Caco-2 (cell line): ENCODE results near the gene URI1. TPM values are rescaled to one million over a fixed set of nuclear protein-coding genes. Genes with fewer than 3 reads are reported as not detected.

Experiments
- BruUV-seq: library from RNA; stranded (reverse); fragments of 400-500 nt; replicated peaks from 2 replicates; lab custom pipeline; 2021; lab: Mats Ljungman, UMichigan
- CTCF ChIA-PET: fragments of 300-600 bp; sonication (Branson Sonifier 250); formaldehyde crosslinking; loops from one replicate; lab custom pipeline; 2022; ENCODE audit warnings: antibody characterized with exemption; lab: Charles Lee
- POLR2A ChIA-PET: fragments of 300-600 bp; sonication (Branson Sonifier 250); formaldehyde crosslinking; loops from one replicate; lab custom pipeline; 2022; ENCODE audit warnings: antibody characterized with exemption; lab: Charles Lee
- DNase-seq, 2 experiments: peaks; one replicate each; pipeline versions ENCODE4 v3.0.0 to v3.0.0-alpha.2; 2020 to 2022
- H3K27me3 ChIP-seq: replicated peaks from 2 replicates; pipeline ENCODE4 v1.6.0; 2011; ENCODE audit warnings: low read length; ENCODE audit not compliant: control insufficient read depth, insufficient read depth
- H3K36me3 ChIP-seq: 2 replicates; pipeline ENCODE4 v1.5.1; 2011; ENCODE audit warnings: low read length; ENCODE audit not compliant: control insufficient read depth, insufficient read depth
- H3K4me1 ChIP-seq: fragments of 250-450 bp; sonication (Bioruptor Pico); 2 replicates; pipeline ENCODE4 v1.5.1; 2020; ENCODE audit warnings: mild to moderate bottlenecking
- H3K4me3 ChIP-seq: 2 replicates; pipeline ENCODE4 v1.5.1; 2011; ENCODE audit warnings: low read depth, mild to moderate bottlenecking, control low read depth, low read length
- H3K9me3 ChIP-seq: fragments of 250-450 bp; sonication (Bioruptor Pico); 2 replicates; pipeline ENCODE4 v1.5.1; 2020; ENCODE audit warnings: mild to moderate bottlenecking, moderate library complexity
- H3K27ac Mint-ChIP-seq: one replicate; pipeline ENCODE4 v1.8.0; 2022; ENCODE audit warnings: mixed read lengths; ENCODE audit not compliant: unreplicated experiment
- H3K27me3 Mint-ChIP-seq: one replicate; pipeline ENCODE4 v1.8.0; 2022; ENCODE audit warnings: mixed read lengths; ENCODE audit not compliant: insufficient read depth, unreplicated experiment
- H3K36me3 Mint-ChIP-seq: one replicate; pipeline ENCODE4 v1.8.0; 2022; ENCODE audit warnings: mild to moderate bottlenecking, mixed read lengths; ENCODE audit not compliant: insufficient read depth, unreplicated experiment
- H3K4me1 Mint-ChIP-seq: one replicate; pipeline ENCODE4 v1.8.0; 2022; ENCODE audit warnings: low read depth, mixed read lengths; ENCODE audit not compliant: unreplicated experiment
- H3K4me3 Mint-ChIP-seq: one replicate; pipeline ENCODE4 v1.8.0; 2022; ENCODE audit warnings: mild to moderate bottlenecking, moderate library complexity, mixed read lengths; ENCODE audit not compliant: unreplicated experiment
- H3K9me3 Mint-ChIP-seq: one replicate; pipeline ENCODE4 v1.8.0; 2022; ENCODE audit warnings: mixed read lengths; ENCODE audit not compliant: unreplicated experiment
- CTCF ChIP-seq, 2 experiments: fragments of 200-600 bp in 1 of 2; IDR thresholded peaks; 1 replicate in 1 of 2; 2 replicates in 1 of 2; pipeline versions ENCODE4 v1.5.1 to v1.8.0; 2011 to 2022; ENCODE audit warnings: antibody characterized with exemption in 1 of 2, control low read depth in 1 of 2, inconsistent platforms in 1 of 2, low read depth in 1 of 2, low read length in 1 of 2, mild to moderate bottlenecking in 1 of 2, moderate library complexity in 1 of 2; ENCODE audit not compliant: insufficient read depth in 1 of 2, severe bottlenecking in 1 of 2, unreplicated experiment in 1 of 2
- intact Hi-C: fragments of 100-400 bp; cut with micrococcal nuclease; formaldehyde crosslinking; loops from one replicate; pipeline ENCODE4 v1.10.0; 2022; ENCODE audit not compliant: unreplicated experiment
- total RNA-seq: library from RNA; stranded (reverse); gene quantifications from 2 replicates; pipeline ENCODE4 v1.2.3, GENCODE V29; 2022

Gene URI1
- total RNA-seq, 1 experiment from 2014 or later = 59.5 TPM

GRCh38 chr19:29944390-29945012 is 2.5 kb downstream of the URI1 start:
- ChIA-PET POLR2A (no interaction called here), CTCF (interaction anchor here (0.6 kb wide), 1 partner anchor 9 kb away, joined by 4 read pairs; no protein-coding TSS in a partner anchor)
- no peak for TF ChIP-seq CTCF (IDR thresholded peaks at IDR 0.05; ENCODE audit: insufficient read depth in 1 of 2, low read depth in 1 of 2, low read length in 1 of 2, severe bottlenecking in 1 of 2, unreplicated experiment in 1 of 2)
- H3K4me3 Mint-ChIP-seq = peak overlapping the region; percentile 98
- H3K9me3 Mint-ChIP-seq = no peaks in the 10 kb centered on the region
- peaks cover 10% of the 10 kb centered on the region for H3K36me3 Mint-ChIP-seq
- TSS peak; percentile 15 for BruUV-seq
- Histone ChIP-seq H3K27me3 (no peaks in the 10 kb centered on the region), H3K36me3 (no peaks in the 10 kb centered on the region), H3K9me3 (no peaks in the 10 kb centered on the region), H3K4me3 (no peak overlapping the region), H3K4me1 (peaks cover 16% of the 10 kb centered on the region)
- no peaks in the 10 kb centered on the region for H3K27me3 Mint-ChIP-seq
- peaks cover 14% of the 10 kb centered on the region for H3K4me1 Mint-ChIP-seq
- DNase-seq = no peak
- intact Hi-C loops = loop anchor here (5.0 kb wide), 1 partner anchor 337 kb away; the partner anchor contains the start of gene POP4
- H3K27ac Mint-ChIP-seq = no peak overlapping the region

GRCh38 chr19:29945017-29945416 is 3.0 kb downstream of the URI1 start:
- no peak for TF ChIP-seq CTCF (IDR thresholded peaks at IDR 0.05; ENCODE audit: insufficient read depth in 1 of 2, low read depth in 1 of 2, low read length in 1 of 2, severe bottlenecking in 1 of 2, unreplicated experiment in 1 of 2)
- BruUV-seq = no TSS peak
- no peaks in the 10 kb centered on the region for H3K9me3 Mint-ChIP-seq
- H3K4me1 Mint-ChIP-seq = peaks cover 14% of the 10 kb centered on the region
- no peak overlapping the region for H3K4me3 Mint-ChIP-seq
- intact Hi-C loops = no loop called here
- H3K27me3 Mint-ChIP-seq = no peaks in the 10 kb centered on the region
- POLR2A ChIA-PET = no interaction called here
- H3K4me3 ChIP-seq = no peak overlapping the region
- no peak for DNase-seq
- no peak overlapping the region for H3K27ac Mint-ChIP-seq
- CTCF ChIA-PET = interaction anchor here (0.6 kb wide), 1 partner anchor 10 kb away, joined by 4 read pairs; no protein-coding TSS in a partner anchor
- no peaks in the 10 kb centered on the region for H3K36me3 ChIP-seq
- H3K27me3 ChIP-seq = no peaks in the 10 kb centered on the region
- H3K36me3 Mint-ChIP-seq = peaks cover 10% of the 10 kb centered on the region
- peaks cover 16% of the 10 kb centered on the region for H3K4me1 ChIP-seq
- no peaks in the 10 kb centered on the region for H3K9me3 ChIP-seq

- H3K27me3 ChIP-seq = no peaks in the 10 kb centered on the region
- Mint-ChIP-seq H3K4me1 (peaks cover 14% of the 10 kb centered on the region), H3K27me3 (no peaks in the 10 kb centered on the region), H3K27ac (no peak overlapping the region), H3K4me3 (no peak overlapping the region), H3K9me3 (no peaks in the 10 kb centered on the region), H3K36me3 (peaks cover 12% of the 10 kb centered on the region)
- H3K4me1 ChIP-seq = peaks cover 16% of the 10 kb centered on the region
- no peak for DNase-seq
- no peak overlapping the region for H3K4me3 ChIP-seq
- intact Hi-C loops = no loop called here
- BruUV-seq = no TSS peak
- ChIA-PET CTCF (interaction anchor here (0.6 kb wide), 1 partner anchor 10 kb away, joined by 4 read pairs; no protein-coding TSS in a partner anchor), POLR2A (no interaction called here)
- TF ChIP-seq CTCF (IDR thresholded peaks at IDR 0.05; ENCODE audit: insufficient read depth in 1 of 2, low read depth in 1 of 2, low read length in 1 of 2, severe bottlenecking in 1 of 2, unreplicated experiment in 1 of 2) = no peak
- no peaks in the 10 kb centered on the region for H3K36me3 ChIP-seq
- H3K9me3 ChIP-seq = no peaks in the 10 kb centered on the region
Observed at GRCh38 chr19:29945433-29945832, 3.4 kb downstream of the URI1 start.
